ENCODE measurements around the gene TXNL1. TPM values are rescaled to one million over a fixed set of nuclear protein-coding genes. Genes with fewer than 3 reads are reported as not detected.

TXNL1 gene
- total and polyA plus RNA-seq, 2 of the 13 experiments (the other 11 are each of a cell fraction or from before 2014, with no cell fraction given), result 41.9 to 73.1 TPM

DNA sequence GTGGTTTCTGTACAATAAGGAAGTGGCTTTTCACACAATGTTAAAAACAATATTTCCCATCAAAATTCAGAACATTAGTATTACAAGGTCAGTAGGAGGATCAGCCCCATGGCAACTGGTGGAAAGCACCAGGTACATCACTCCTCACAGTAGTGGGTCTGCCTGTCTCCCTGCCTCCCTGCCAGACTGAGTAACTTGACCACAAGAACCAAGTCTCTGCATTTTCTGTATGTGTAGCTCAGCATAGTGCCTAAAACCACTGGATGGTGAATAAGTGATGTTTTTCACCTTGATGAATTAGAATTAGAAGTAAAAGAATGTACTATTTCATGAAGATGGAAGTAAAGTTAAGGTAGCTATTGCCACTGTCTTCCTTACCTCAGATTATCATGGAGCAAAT, 8.7 kb upstream of the TXNL1 start:
- H3K79me2 ChIP-seq (ENCODE audit: insufficient read depth, low read length), result peaks cover 4% of the 10 kb centered on the region
- FAIRE-seq (no peak), DNase-seq (ENCODE audit: low spot score) (no peak), ATAC-seq (no peak)
- in situ Hi-C loops (cut with HindIII; ENCODE audit: extremely low pct_ligation_motif_present, low pct_unique_long_range_greater_than_20kb) (no loop called here), intact Hi-C loops (cut with micrococcal nuclease; ENCODE audit: unreplicated experiment) (no loop called here)
- no peaks in the 10 kb centered on the region for H4K20me1 ChIP-seq (ENCODE audit: insufficient read depth, low read length)
- H3K9me3 ChIP-seq (ENCODE audit: low read length), result no peaks in the 10 kb centered on the region
- POLR2A ChIA-PET, result no interaction called here
- peaks cover 14% of the 10 kb centered on the region for H3K4me1 ChIP-seq (ENCODE audit: insufficient read depth, low read length)
- H3K9ac ChIP-seq (ENCODE audit: insufficient read depth, low read depth, low read length), result no peak overlapping the region
- no TSS peak for BruUV-seq (replicated peaks)
- H2AFZ ChIP-seq (ENCODE audit: low read length), result no peak overlapping the region
- H3K36me3 ChIP-seq (replicated peaks in 1 of 2; ENCODE audit: control insufficient read depth in 1 of 2, insufficient read depth in 2 of 2, low read length in 2 of 2), result no peaks in the 10 kb centered on the region
- CTCF ChIA-PET (ENCODE audit: low intra/inter-chr PET ratio, low total read pairs), result no interaction called here
- H3K4me3 ChIP-seq (replicated peaks in 1 of 3; ENCODE audit: insufficient read depth in 1 of 3, low read depth in 2 of 3, low read length in 3 of 3), result no peak overlapping the region
- no peak overlapping the region for H3K27ac ChIP-seq (ENCODE audit: extremely low read length, insufficient read depth, low read length)
- no peak overlapping the region for H3K4me2 ChIP-seq (ENCODE audit: low read depth, low read length)
- H3K27me3 ChIP-seq (ENCODE audit: control insufficient read depth in 1 of 2, insufficient read depth in 2 of 2, low read length in 2 of 2), result no peaks in the 10 kb centered on the region; a peak in 1 of 5 replicates
- TF ChIP-seq ATRX (CRISPR knock-in tag; IDR thresholded peaks at IDR 0.05; ENCODE audit: borderline replicate concordance) (no peak), HMGA1 (CRISPR knock-in tag; conservative IDR thresholded peaks at IDR 0.05) (no peak), ZSCAN29 (CRISPR knock-in tag; conservative IDR thresholded peaks at IDR 0.05) (no peak)
- TF ChIP-seq, protein P1, sequence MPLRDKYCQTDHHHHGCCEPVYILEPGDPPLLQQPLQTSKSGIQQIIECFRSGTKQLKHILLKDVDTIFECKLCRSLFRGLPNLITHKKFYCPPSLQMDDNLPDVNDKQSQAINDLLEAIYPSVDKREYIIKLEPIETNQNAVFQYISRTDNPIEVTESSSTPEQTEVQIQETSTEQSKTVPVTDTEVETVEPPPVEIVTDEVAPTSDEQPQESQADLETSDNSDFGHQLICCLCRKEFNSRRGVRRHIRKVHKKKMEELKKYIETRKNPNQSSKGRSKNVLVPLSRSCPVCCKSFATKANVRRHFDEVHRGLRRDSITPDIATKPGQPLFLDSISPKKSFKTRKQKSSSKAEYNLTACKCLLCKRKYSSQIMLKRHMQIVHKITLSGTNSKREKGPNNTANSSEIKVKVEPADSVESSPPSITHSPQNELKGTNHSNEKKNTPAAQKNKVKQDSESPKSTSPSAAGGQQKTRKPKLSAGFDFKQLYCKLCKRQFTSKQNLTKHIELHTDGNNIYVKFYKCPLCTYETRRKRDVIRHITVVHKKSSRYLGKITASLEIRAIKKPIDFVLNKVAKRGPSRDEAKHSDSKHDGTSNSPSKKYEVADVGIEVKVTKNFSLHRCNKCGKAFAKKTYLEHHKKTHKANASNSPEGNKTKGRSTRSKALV (CRISPR knock-in tag; IDR thresholded peaks at IDR 0.05), result no peak
- TF ChIP-seq, protein P2, sequence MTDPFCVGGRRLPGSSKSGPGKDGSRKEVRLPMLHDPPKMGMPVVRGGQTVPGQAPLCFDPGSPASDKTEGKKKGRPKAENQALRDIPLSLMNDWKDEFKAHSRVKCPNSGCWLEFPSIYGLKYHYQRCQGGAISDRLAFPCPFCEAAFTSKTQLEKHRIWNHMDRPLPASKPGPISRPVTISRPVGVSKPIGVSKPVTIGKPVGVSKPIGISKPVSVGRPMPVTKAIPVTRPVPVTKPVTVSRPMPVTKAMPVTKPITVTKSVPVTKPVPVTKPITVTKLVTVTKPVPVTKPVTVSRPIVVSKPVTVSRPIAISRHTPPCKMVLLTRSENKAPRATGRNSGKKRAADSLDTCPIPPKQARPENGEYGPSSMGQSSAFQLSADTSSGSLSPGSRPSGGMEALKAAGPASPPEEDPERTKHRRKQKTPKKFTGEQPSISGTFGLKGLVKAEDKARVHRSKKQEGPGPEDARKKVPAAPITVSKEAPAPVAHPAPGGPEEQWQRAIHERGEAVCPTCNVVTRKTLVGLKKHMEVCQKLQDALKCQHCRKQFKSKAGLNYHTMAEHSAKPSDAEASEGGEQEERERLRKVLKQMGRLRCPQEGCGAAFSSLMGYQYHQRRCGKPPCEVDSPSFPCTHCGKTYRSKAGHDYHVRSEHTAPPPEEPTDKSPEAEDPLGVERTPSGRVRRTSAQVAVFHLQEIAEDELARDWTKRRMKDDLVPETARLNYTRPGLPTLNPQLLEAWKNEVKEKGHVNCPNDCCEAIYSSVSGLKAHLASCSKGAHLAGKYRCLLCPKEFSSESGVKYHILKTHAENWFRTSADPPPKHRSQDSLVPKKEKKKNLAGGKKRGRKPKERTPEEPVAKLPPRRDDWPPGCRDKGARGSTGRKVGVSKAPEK (CRISPR knock-in tag; IDR thresholded peaks at IDR 0.05; ENCODE audit: borderline replicate concordance), result no peak

Measured in HepG2 (cell line).